Neural progenitor cell (in vitro differentiated cells): Measurements from ENCODE around the gene RASGRF2. TPM values are rescaled to one million over a fixed set of nuclear protein-coding genes. Genes with fewer than 3 reads are reported as not detected.

Source experiments
- DNase-seq: peaks from one replicate; pipeline ENCODE4 v3.0.0-alpha.2; 2016; ENCODE audit warnings: low spot score
- H2AFZ ChIP-seq: fragments of 200-600 bp; sonication (generic); replicated peaks from 2 replicates; pipeline ENCODE4 v1.6.1; 2016; ENCODE audit warnings: antibody characterized with exemption
- H3F3A ChIP-seq: fragments of 200-600 bp; sonication (generic); 2 replicates; pipeline ENCODE4 v1.6.1; 2016; ENCODE audit warnings: antibody characterized with exemption, low read depth
- H3K27ac ChIP-seq: fragments of 200-600 bp; sonication (generic); 2 replicates; pipeline ENCODE4 v1.5.1; 2016; ENCODE audit warnings: mild to moderate bottlenecking
- H3K27me3 ChIP-seq: fragments of 200-600 bp; sonication (generic); 2 replicates; pipeline ENCODE4 v1.6.1; 2016; ENCODE audit warnings: mild to moderate bottlenecking, moderate library complexity
- H3K36me3 ChIP-seq: fragments of 200-600 bp; sonication (generic); 2 replicates; pipeline ENCODE4 v1.5.1; 2016
- H3K4me1 ChIP-seq: fragments of 200-600 bp; sonication (generic); 2 replicates; pipeline ENCODE4 v1.6.1; 2016; ENCODE audit warnings: mixed run types
- H3K4me2 ChIP-seq: fragments of 200-600 bp; sonication (generic); 2 replicates; pipeline ENCODE4 v1.6.1; 2016
- H3K4me3 ChIP-seq: fragments of 200-600 bp; sonication (generic); 2 replicates; pipeline ENCODE4 v1.5.1; 2016
- H3K79me2 ChIP-seq: fragments of 200-600 bp; sonication (generic); 2 replicates; pipeline ENCODE4 v1.6.1; 2016; ENCODE audit warnings: low read depth
- H3K9ac ChIP-seq: fragments of 200-600 bp; sonication (generic); 2 replicates; pipeline ENCODE4 v1.6.1; 2016
- H3K9me3 ChIP-seq: fragments of 200-600 bp; sonication (generic); 2 replicates; pipeline ENCODE4 v1.5.1; 2016; ENCODE audit warnings: low read depth
- H4K20me1 ChIP-seq: fragments of 200-600 bp; sonication (generic); 2 replicates; pipeline ENCODE4 v1.6.1; 2016; ENCODE audit warnings: low read depth
- H3K27ac Mint-ChIP-seq: 3 replicates; pipeline ENCODE4 v1.8.0; 2021; ENCODE audit warnings: mixed read lengths
- H3K27me3 Mint-ChIP-seq: 2 replicates; pipeline ENCODE4 v1.8.0; 2022; ENCODE audit warnings: low read depth, mild to moderate bottlenecking, inconsistent platforms, moderate library complexity, mixed read lengths; ENCODE audit not compliant: insufficient read depth
- H3K36me3 Mint-ChIP-seq: 3 replicates; pipeline ENCODE4 v1.8.0; 2021; ENCODE audit warnings: mixed read lengths
- H3K4me1 Mint-ChIP-seq: 3 replicates; pipeline ENCODE4 v1.8.0; 2021; ENCODE audit warnings: mixed read lengths
- H3K4me3 Mint-ChIP-seq: 3 replicates; pipeline ENCODE4 v1.8.0; 2021; ENCODE audit warnings: mild to moderate bottlenecking, moderate library complexity, mixed read lengths
- H3K9me3 Mint-ChIP-seq: 3 replicates; pipeline ENCODE4 v1.8.0; 2020; ENCODE audit warnings: mixed read lengths
- EZH2 ChIP-seq: fragments of 200-600 bp; sonication (generic); IDR thresholded peaks from 2 replicates; pipeline ENCODE4 v1.6.1; 2017; ENCODE audit warnings: antibody characterized with exemption, mild to moderate bottlenecking, moderate library complexity
- EZH2phosphoT487 ChIP-seq: fragments of 200-600 bp; sonication (generic); IDR thresholded peaks from 2 replicates; pipeline ENCODE4 v1.6.1; 2017; ENCODE audit warnings: antibody characterized with exemption
- total RNA-seq: library from RNA; depleted of rRNA; stranded (reverse); fragments of >200 nt; gene quantifications from 2 replicates; pipeline ENCODE4 v1.2.3, GENCODE V29; 2015; ENCODE audit warnings: low replicate concordance
- TF ChIP-seq, protein P1 (sequence below): fragments of 200-600 bp; sonication (generic); IDR thresholded peaks from 2 replicates; pipeline ENCODE4 v1.5.1; 2017; ENCODE audit warnings: antibody characterized with exemption, mild to moderate bottlenecking

RASGRF2 gene
- total RNA-seq, 1 donor from 2014 or later: 0.15 TPM

DNA sequence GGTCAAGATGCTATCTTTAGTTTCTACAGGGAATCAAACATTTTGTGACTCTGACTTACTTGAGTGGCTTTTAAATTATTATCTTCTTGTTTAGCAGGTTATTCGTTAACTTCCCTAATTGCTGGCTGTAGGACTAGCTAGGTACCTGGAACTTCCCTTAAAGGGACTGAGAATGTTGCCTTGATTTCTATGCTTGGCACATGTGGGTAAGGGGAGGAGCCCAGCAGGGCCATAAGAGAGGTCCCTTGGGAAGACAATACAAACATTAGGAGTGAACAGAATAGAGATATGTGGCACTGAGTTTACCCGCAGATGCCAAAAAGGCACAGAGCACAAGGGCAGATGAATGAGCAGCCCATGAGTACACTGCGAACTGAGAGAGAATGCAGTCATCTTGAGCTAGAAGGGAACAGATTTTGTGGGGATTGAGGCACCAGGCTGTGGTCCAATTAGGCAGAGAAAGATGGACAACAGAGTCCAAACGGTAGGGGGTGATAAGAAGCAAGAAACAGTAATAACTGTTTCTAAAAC is 282.8 kb downstream of the RASGRF2 start:
- Histone ChIP-seq H3K9me3 (no peaks in the 10 kb centered on the region), H3K27ac (no peak overlapping the region), H3F3A (peaks cover 12% of the 10 kb centered on the region), H3K79me2 (no peaks in the 10 kb centered on the region), H3K4me2 (no peak overlapping the region), H3K36me3 (no peaks in the 10 kb centered on the region), H4K20me1 (peaks cover 17% of the 10 kb centered on the region), H3K4me3 (no peak overlapping the region), H3K27me3 (no peaks in the 10 kb centered on the region), H2AFZ (no peak overlapping the region), H3K4me1 (peaks cover 24% of the 10 kb centered on the region), H3K9ac (no peak overlapping the region)
- no peak for DNase-seq
- H3K27ac Mint-ChIP-seq: no peak overlapping the region
- TF ChIP-seq EZH2phosphoT487: no peak
- no peak for TF ChIP-seq EZH2
- TF ChIP-seq, protein P1, sequence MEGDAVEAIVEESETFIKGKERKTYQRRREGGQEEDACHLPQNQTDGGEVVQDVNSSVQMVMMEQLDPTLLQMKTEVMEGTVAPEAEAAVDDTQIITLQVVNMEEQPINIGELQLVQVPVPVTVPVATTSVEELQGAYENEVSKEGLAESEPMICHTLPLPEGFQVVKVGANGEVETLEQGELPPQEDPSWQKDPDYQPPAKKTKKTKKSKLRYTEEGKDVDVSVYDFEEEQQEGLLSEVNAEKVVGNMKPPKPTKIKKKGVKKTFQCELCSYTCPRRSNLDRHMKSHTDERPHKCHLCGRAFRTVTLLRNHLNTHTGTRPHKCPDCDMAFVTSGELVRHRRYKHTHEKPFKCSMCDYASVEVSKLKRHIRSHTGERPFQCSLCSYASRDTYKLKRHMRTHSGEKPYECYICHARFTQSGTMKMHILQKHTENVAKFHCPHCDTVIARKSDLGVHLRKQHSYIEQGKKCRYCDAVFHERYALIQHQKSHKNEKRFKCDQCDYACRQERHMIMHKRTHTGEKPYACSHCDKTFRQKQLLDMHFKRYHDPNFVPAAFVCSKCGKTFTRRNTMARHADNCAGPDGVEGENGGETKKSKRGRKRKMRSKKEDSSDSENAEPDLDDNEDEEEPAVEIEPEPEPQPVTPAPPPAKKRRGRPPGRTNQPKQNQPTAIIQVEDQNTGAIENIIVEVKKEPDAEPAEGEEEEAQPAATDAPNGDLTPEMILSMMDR: no peak
- H3K4me1 Mint-ChIP-seq: peaks cover 14% of the 10 kb centered on the region
- peaks cover 2% of the 10 kb centered on the region for H3K27me3 Mint-ChIP-seq
- H3K9me3 Mint-ChIP-seq: no peaks in the 10 kb centered on the region
- H3K36me3 Mint-ChIP-seq: peaks cover 17% of the 10 kb centered on the region
- H3K4me3 Mint-ChIP-seq: no peak overlapping the region

DNA sequence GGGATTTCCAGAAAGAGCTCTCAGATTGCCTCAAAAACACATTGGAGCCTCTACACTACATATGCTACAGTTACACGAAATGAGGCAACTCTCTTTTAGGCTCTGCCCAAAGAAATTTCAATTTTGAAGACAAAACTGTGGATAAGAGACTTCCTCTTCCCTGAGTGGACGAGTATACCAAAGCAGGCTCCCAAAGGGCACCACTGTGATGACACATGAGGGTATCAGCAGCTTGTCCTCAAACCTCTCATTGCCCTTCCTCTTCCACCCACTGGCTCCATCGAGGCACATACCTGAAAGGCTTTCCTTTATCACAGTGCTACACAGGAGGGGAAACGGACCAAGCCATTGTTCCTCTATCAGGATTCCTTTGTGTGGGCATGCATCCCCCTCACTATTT is 284.3 kb downstream of the RASGRF2 start:
- DNase-seq: no peak
- peaks cover 38% of the 10 kb centered on the region for H3K4me1 ChIP-seq
- H4K20me1 ChIP-seq: peaks cover 26% of the 10 kb centered on the region
- H3K4me2 ChIP-seq: no peak overlapping the region
- H3K4me3 Mint-ChIP-seq: no peak overlapping the region
- no peak overlapping the region for H3K4me3 ChIP-seq
- no peaks in the 10 kb centered on the region for H3K27me3 ChIP-seq
- H3K27ac Mint-ChIP-seq: no peak overlapping the region
- H3K79me2 ChIP-seq: no peaks in the 10 kb centered on the region
- TF ChIP-seq EZH2phosphoT487 (no peak), EZH2 (no peak)
- TF ChIP-seq, protein P1: no peak
- H3K9me3 Mint-ChIP-seq: no peaks in the 10 kb centered on the region
- H3K36me3 ChIP-seq: no peaks in the 10 kb centered on the region
- peaks cover 27% of the 10 kb centered on the region for H3F3A ChIP-seq
- H3K36me3 Mint-ChIP-seq: peaks cover 9% of the 10 kb centered on the region
- H3K27me3 Mint-ChIP-seq: peaks cover 2% of the 10 kb centered on the region
- peaks cover 21% of the 10 kb centered on the region for H3K4me1 Mint-ChIP-seq
- no peak overlapping the region for H3K27ac ChIP-seq
- no peak overlapping the region for H3K9ac ChIP-seq
- no peaks in the 10 kb centered on the region for H3K9me3 ChIP-seq
- H2AFZ ChIP-seq: no peak overlapping the region

DNA sequence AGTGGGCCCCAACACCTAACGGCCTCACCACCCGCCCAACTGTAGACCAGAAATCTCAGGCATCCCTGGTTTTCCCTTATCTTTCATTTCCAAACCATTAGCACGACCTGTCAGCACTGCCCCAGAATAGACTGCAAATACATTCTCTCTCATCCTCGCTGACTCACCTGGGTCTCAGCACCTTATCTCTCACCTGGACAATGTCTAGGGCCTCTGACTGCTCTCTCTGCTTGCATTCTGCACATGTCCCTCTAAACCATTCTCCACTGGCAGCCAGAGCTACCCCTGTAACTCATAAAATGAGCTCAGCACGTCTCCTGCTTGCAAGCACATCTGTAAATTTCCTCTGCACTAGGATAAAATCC is 285.7 kb downstream of the RASGRF2 start:
- peak overlapping the region; percentile 11 for H3K27ac Mint-ChIP-seq
- no peak for TF ChIP-seq EZH2
- TF ChIP-seq EZH2phosphoT487: no peak
- TF ChIP-seq, protein P1: no peak

More for the DNA sequence above, 285.7 kb downstream of the RASGRF2 start:
- H3K9me3 Mint-ChIP-seq: no peaks in the 10 kb centered on the region
- no peaks in the 10 kb centered on the region for H3K79me2 ChIP-seq
- peaks cover 35% of the 10 kb centered on the region for H3F3A ChIP-seq
- H3K36me3 ChIP-seq: peaks cover 7% of the 10 kb centered on the region
- H3K27me3 ChIP-seq: no peaks in the 10 kb centered on the region
- DNase-seq: no peak
- H3K9ac ChIP-seq: no peak overlapping the region
- H3K27me3 Mint-ChIP-seq: peaks cover 2% of the 10 kb centered on the region
- no peak overlapping the region for H3K4me2 ChIP-seq
- peaks cover 42% of the 10 kb centered on the region for H3K4me1 ChIP-seq
- peaks cover 22% of the 10 kb centered on the region for H3K36me3 Mint-ChIP-seq
- H4K20me1 ChIP-seq: peaks cover 26% of the 10 kb centered on the region
- no peak overlapping the region for H3K4me3 ChIP-seq
- H3K4me1 Mint-ChIP-seq: peaks cover 21% of the 10 kb centered on the region
- H3K4me3 Mint-ChIP-seq: no peak overlapping the region
- no peak overlapping the region for H3K27ac ChIP-seq
- H2AFZ ChIP-seq: no peak overlapping the region
- peaks cover 8% of the 10 kb centered on the region for H3K9me3 ChIP-seq
